DMS79 treated with DMSO at 0.1 percent for 48 hours (cell line): Measurements from ENCODE around the gene HBD.

Source experiments
- DNase-seq: peaks from one replicate; lab custom pipeline; 2025; lab: John Stamatoyannopoulos, UW

HBD gene

DNA sequence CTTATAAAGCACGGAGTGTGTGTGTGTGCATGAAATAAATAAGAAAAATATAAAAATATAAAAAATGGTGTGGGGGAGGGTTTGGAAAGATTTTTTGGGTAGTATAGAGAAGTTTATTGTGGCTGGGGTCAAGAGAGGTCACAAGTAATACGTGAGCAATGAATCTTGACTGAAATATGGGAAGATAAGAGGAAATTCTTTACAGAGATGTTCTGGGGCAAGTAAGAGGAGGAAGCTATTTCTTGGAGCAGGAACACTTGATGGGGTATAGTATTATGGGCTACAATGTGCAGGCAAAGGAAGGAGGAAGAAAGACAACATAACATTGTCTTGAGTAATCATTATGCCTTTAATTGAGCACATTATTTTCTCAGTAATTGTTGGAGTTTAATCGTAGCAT is 2.1 kb downstream of the HBD start:
- DNase-seq, result no peak

- DNase-seq, result no peak
These were observed 3.2 kb downstream of the HBD start for GRCh38 chr11:5231111-5231510.

GRCh38 chr11:5230266-5230665 is 4.0 kb downstream of the HBD start:
- no peak for DNase-seq

DNA sequence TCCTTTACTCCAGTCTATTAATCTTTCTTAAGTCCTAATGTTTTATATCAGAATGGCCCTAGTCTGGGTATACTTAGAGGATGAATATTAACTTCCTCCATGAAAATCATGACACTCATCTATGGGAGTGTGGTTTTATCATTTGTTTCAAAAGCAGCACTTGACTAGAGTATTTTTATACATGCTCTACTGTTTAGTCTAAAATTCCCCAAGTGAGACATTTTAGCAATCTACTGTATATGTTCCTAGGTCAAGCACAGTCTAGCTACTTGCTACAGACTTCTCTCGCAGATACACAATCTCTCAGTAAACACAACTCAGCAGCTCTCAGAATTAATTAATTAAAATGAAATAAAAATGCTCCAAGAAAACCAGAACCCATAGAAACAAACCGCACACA is 4.5 kb downstream of the HBD start:
- DNase-seq, result no peak

GRCh38 chr11:5229356-5229755 is 4.9 kb downstream of the HBD start:
- DNase-seq, result no peak

DNA sequence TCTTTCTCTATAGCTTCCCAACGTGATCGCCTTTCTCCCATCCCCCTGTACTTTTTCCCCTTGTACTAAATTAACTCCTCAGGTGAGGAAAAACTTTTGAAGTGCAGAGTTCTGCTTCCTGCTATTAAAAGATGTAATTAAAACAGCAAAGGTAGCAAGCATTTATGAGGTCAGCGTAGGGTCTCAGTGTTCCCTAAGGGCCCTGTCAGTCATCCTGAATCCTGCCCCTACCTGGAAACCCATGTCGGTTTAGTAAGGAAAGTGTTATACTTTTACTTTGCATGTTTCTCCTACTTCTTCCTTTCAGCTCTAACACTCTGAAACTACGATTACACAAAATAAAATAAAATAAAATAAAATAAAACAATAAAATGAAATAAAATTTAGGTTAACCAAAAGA is 6.2 kb downstream of the HBD start:
- no peak for DNase-seq

GRCh38 chr11:5227681-5228080 is 6.6 kb downstream of the HBD start:
- DNase-seq, result no peak

DNA sequence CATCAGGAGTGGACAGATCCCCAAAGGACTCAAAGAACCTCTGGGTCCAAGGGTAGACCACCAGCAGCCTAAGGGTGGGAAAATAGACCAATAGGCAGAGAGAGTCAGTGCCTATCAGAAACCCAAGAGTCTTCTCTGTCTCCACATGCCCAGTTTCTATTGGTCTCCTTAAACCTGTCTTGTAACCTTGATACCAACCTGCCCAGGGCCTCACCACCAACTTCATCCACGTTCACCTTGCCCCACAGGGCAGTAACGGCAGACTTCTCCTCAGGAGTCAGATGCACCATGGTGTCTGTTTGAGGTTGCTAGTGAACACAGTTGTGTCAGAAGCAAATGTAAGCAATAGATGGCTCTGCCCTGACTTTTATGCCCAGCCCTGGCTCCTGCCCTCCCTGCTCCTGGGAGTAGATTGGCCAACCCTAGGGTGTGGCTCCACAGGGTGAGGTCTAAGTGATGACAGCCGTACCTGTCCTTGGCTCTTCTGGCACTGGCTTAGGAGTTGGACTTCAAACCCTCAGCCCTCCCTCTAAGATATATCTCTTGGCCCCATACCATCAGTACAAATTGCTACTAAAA is 7.5 kb downstream of the HBD start, which contains the start of gene HBB:
Gene HBB (minus strand): TSS at position 340 of the 579 bp plus-strand sequence. CDS start 50 bp downstream, at position 290.
- DNase-seq, result peak; percentile 11

DNA sequence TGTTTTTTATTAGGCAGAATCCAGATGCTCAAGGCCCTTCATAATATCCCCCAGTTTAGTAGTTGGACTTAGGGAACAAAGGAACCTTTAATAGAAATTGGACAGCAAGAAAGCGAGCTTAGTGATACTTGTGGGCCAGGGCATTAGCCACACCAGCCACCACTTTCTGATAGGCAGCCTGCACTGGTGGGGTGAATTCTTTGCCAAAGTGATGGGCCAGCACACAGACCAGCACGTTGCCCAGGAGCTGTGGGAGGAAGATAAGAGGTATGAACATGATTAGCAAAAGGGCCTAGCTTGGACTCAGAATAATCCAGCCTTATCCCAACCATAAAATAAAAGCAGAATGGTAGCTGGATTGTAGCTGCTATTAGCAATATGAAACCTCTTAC is 8.8 kb downstream of the HBD start:
- no peak for DNase-seq

DNA sequence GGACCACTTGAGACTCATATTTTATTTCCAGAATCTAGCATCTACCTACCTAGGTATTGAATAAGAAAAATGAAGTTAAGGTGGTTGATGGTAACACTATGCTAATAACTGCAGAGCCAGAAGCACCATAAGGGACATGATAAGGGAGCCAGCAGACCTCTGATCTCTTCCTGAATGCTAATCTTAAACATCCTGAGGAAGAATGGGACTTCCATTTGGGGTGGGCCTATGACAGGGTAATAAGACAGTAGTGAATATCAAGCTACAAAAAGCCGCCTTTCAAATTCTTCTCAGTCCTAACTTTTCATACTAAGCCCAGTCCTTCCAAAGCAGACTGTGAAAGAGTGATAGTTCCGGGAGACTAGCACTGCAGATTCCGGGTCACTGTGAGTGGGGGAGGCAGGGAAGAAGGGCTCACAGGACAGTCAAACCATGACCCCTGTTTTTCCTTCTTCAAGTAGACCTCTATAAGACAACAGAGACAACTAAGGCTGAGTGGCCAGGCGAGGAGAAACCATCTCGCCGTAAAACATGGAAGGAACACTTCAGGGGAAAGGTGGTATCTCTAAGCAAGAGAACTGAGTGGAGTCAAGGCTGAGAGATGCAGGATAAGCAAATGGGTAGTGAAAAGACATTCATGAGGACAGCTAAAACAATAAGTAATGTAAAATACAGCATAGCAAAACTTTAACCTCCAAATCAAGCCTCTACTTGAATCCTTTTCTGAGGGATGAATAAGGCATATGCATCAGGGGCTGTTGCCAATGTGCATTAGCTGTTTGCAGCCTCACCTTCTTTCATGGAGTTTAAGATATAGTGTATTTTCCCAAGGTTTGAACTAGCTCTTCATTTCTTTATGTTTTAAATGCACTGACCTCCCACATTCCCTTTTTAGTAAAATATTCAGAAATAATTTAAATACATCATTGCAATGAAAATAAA is 9.5 kb downstream of the HBD start:
- DNase-seq, result no peak

- no peak for DNase-seq
These were observed 10.6 kb downstream of the HBD start for GRCh38 chr11:5223686-5224085.

- DNase-seq, result no peak
These were observed 11.1 kb downstream of the HBD start for GRCh38 chr11:5223146-5223545.

- no peak for DNase-seq
These were observed 23.9 kb downstream of the HBD start for GRCh38 chr11:5210376-5210885.

DNA sequence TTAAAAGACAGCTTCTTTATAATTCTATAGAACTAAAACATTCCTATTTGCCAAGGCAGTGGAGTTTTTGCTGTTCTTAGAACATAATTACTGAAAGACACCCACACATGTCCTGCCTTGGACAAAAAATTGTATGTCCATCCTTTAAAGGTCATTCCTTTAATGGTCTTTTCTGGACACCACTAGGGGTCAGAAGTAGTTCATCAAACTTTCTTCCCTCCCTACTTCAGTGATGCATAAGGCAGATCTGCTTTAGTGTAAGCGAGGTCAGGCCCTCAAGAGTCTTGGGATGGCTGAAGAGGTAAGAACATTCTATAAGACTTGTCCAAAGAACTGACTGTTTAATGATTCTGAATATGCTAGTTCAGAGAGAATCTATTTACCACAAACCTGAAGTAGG is 29.5 kb downstream of the HBD start:
- no peak for DNase-seq

DNA sequence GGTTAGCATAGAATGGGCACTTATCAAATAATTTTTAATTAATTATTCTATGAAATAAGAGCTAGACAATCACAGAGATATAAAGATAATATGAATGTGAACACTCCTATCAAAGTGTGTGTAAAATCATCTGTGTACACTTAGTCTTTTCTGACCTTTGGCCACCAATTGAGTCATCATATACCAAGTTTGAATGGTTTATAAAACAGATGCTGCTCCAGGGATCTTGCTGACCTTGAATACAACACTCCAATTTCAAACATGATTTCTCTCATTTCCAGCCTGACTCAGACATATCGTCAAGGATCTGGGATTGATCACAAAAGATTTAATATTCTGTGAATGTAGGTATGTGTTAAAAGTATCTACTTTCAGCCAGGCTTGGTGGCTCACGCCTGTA is 30.9 kb downstream of the HBD start:
- DNase-seq, result no peak

- DNase-seq, result no peak
These were observed 33.7 kb downstream of the HBD start, which contains the start of gene OR51V1 for GRCh38 chr11:5200582-5200981. Gene OR51V1 (minus strand): TSS chr11:5200682. CDS start chr11:5200682, 0 bp downstream.

- no peak for DNase-seq
These were observed 36.0 kb downstream of the HBD start for GRCh38 chr11:5198285-5198684.

- no peak for DNase-seq
These were observed 36.7 kb downstream of the HBD start for GRCh38 chr11:5197536-5197935.

DNA sequence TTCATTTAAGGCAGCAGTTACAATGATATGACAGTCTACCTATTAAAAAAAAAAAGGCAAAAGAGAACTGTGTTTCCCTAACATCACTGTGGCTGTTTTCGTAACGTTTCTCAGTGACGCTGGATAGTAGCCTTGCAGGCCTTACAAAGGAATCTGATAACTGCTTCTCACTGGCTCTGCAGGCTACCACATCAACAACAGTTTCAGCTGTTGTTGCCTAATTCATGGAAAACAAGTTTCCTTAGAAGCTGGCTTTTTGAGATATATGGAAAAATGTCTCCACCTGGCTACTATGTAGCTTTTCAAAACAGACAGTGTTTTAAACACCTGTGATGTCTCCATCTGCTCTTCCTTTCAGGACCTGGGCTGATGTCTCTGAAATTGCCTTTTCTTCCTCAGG is 37.6 kb downstream of the HBD start:
- DNase-seq, result no peak

- DNase-seq, result no peak
These were observed 38.2 kb downstream of the HBD start for GRCh38 chr11:5196067-5196466.

- DNase-seq, result no peak
These were observed 41.5 kb downstream of the HBD start for GRCh38 chr11:5192738-5193137.

GRCh38 chr11:5188201-5188600 is 46.1 kb downstream of the HBD start:
- DNase-seq, result no peak
